Measurements from ENCODE around the gene RIPK3. TPM values are rescaled to one million over a fixed set of nuclear protein-coding genes. Genes with fewer than 3 reads are reported as not detected.

The RIPK3 gene
- total and polyA plus RNA-seq, 8 donors = 3.9 to 13.0 (median 6.1) TPM

- intact Hi-C loops (cut with DNase I) = no loop called here
- Histone ChIP-seq H3K27me3 (no peaks in the 10 kb centered on the region), H3K27ac (no peak overlapping the region), H3K9me3 (no peaks in the 10 kb centered on the region), H3K36me3 (no peaks in the 10 kb centered on the region), H3K4me1 (no peaks in the 10 kb centered on the region), H3K4me3 (no peak overlapping the region)
- WGBS, 2 donors = 51 to 57% methylated on average over 3 of the region's 3 CpGs
- DNase-seq (no peak), FAIRE-seq (no peak), ATAC-seq (no peak)
- TF ChIP-seq CTCF (IDR thresholded peaks at IDR 0.05) = no peak
Observed at GRCh38 chr14:24323341-24323740, 16.4 kb downstream of the RIPK3 start.

GRCh38 chr14:24322672-24323071, 17.1 kb downstream of the RIPK3 start:
- WGBS, 2 donors = 83% methylated on average over 10 of the region's 10 CpGs
- FAIRE-seq = no peak
- Histone ChIP-seq H3K27ac (no peak overlapping the region), H3K4me3 (no peak overlapping the region), H3K9me3 (no peaks in the 10 kb centered on the region), H3K4me1 (no peaks in the 10 kb centered on the region), H3K27me3 (no peaks in the 10 kb centered on the region), H3K36me3 (no peaks in the 10 kb centered on the region)
- no peak for TF ChIP-seq CTCF (IDR thresholded peaks at IDR 0.05)
- intact Hi-C loops (cut with DNase I) = no loop called here
- ATAC-seq = no peak
- peak in 1 of 6 donors; percentile 39 for DNase-seq

GRCh38 chr14:24321212-24321975, 18.4 kb downstream of the RIPK3 start:
- ATAC-seq = no peak
- H3K9me3 ChIP-seq = no peaks in the 10 kb centered on the region
- H3K4me3 ChIP-seq = no peak overlapping the region
- no peaks in the 10 kb centered on the region for H3K4me1 ChIP-seq
- intact Hi-C loops (cut with DNase I) = no loop called here
- H3K27me3 ChIP-seq = no peaks in the 10 kb centered on the region
- H3K27ac ChIP-seq = no peak overlapping the region
- no peak for DNase-seq
- no peak for TF ChIP-seq CTCF (IDR thresholded peaks at IDR 0.05)
- 79 to 80% methylated on average over 13 to 14 of the region's 14 CpGs for WGBS, 2 donors
- no peaks in the 10 kb centered on the region for H3K36me3 ChIP-seq
- FAIRE-seq = no peak

- H3K9me3 ChIP-seq = no peaks in the 10 kb centered on the region
- DNase-seq (no peak), ATAC-seq (no peak), FAIRE-seq (no peak)
- H3K36me3 ChIP-seq = no peaks in the 10 kb centered on the region
- H3K4me3 ChIP-seq = no peak overlapping the region
- H3K4me1 ChIP-seq = no peaks in the 10 kb centered on the region
- no peak for TF ChIP-seq CTCF (IDR thresholded peaks at IDR 0.05)
- 78 to 92% methylated on average over 3 of the region's 3 CpGs for WGBS, 2 donors
- intact Hi-C loops (cut with DNase I) = no loop called here
- H3K27ac ChIP-seq = no peak overlapping the region
- H3K27me3 ChIP-seq = no peaks in the 10 kb centered on the region
Observed at GRCh38 chr14:24317141-24317928, 22.5 kb downstream of the RIPK3 start.

- WGBS, 2 donors = 62 to 65% methylated on average over 16 to 18 of the region's 18 CpGs
- peaks cover 0 to 4% (median 0%) of the 10 kb centered on the region in 3 donors for H3K4me1 ChIP-seq
- intact Hi-C loops (cut with DNase I) = no loop called here
- ATAC-seq (no peak), FAIRE-seq (no peak), DNase-seq (no peak)
- H3K9me3 ChIP-seq = no peaks in the 10 kb centered on the region
- no peak overlapping the region for H3K27ac ChIP-seq
- no peaks in the 10 kb centered on the region for H3K36me3 ChIP-seq
- no peaks in the 10 kb centered on the region for H3K27me3 ChIP-seq
- no peak for TF ChIP-seq CTCF (IDR thresholded peaks at IDR 0.05)
- no peak overlapping the region for H3K4me3 ChIP-seq
Observed at GRCh38 chr14:24316597-24316950, 23.2 kb downstream of the RIPK3 start.
